SK-N-MC (cell line): ENCODE measurements around the gene GAK.

Source experiments
- DNase-seq: peaks from one replicate; pipeline ENCODE4 v3.0.0-alpha.2; 2011; ENCODE audit warnings: low read depth, low spot score
- H3K27ac ChIP-seq: fragments of 200-600 bp; sonication (generic); 2 replicates; pipeline ENCODE4 v1.5.1; 2016; ENCODE audit warnings: mixed run types
- H3K36me3 ChIP-seq: fragments of 200-600 bp; sonication (generic); 2 replicates; pipeline ENCODE4 v1.6.1; 2017; ENCODE audit warnings: antibody characterized with exemption, low read length, mixed read lengths; ENCODE audit not compliant: insufficient read depth
- H3K4me3 ChIP-seq: fragments of 200-600 bp; sonication (generic); 2 replicates; pipeline ENCODE4 v1.5.1; 2016
- H3K9ac ChIP-seq: fragments of 200-600 bp; sonication (generic); 2 replicates; pipeline ENCODE4 v1.8.0; 2017; ENCODE audit warnings: mixed run types, mixed read lengths; ENCODE audit not compliant: insufficient read length
- H3K9me3 ChIP-seq: fragments of 200-600 bp; sonication (generic); 2 replicates; pipeline ENCODE4 v1.6.1; 2017; ENCODE audit warnings: low read depth, mild to moderate bottlenecking, antibody characterized with exemption, low read length, moderate library complexity, mixed read lengths
- EZH2 ChIP-seq: fragments of 200-600 bp; sonication (generic); IDR thresholded peaks from one replicate; pipeline ENCODE4 v1.6.1; 2017; ENCODE audit warnings: antibody characterized with exemption
- FOXP2 ChIP-seq: optimal IDR thresholded peaks from 2 replicates; pipeline ENCODE3; 2011; ENCODE audit warnings: mild to moderate bottlenecking, moderate library complexity; ENCODE audit not compliant: insufficient read depth; ENCODE audit errors: extremely low read length, control extremely low read depth
- POLR2AphosphoS5 ChIP-seq: IDR thresholded peaks from 2 replicates; pipeline ENCODE4 v1.6.1; 2012; ENCODE audit warnings: mild to moderate bottlenecking, low read depth, low read length, borderline replicate concordance

GAK gene

GRCh38 chr4:915041-915474 is 17.1 kb downstream of the GAK start:
- H3K27ac ChIP-seq = no peak overlapping the region
- no peak for DNase-seq
- TF ChIP-seq EZH2 (no peak), POLR2AphosphoS5 (no peak)
- H3K4me3 ChIP-seq = no peak overlapping the region
- H3K9ac ChIP-seq = no peak overlapping the region
- H3K9me3 ChIP-seq = no peaks in the 10 kb centered on the region
- H3K36me3 ChIP-seq = peaks cover 3% of the 10 kb centered on the region; the same call in 1 of the 2 replicates

- Histone ChIP-seq H3K9ac (no peak overlapping the region), H3K27ac (no peak overlapping the region), H3K4me3 (no peak overlapping the region), H3K9me3 (no peaks in the 10 kb centered on the region), H3K36me3 (peaks cover 3% of the 10 kb centered on the region; the same call in 1 of the 2 replicates)
- TF ChIP-seq FOXP2 (no peak), POLR2AphosphoS5 (no peak), EZH2 (no peak)
- no peak for DNase-seq
Measured at GRCh38 chr4:914531-914930, 17.6 kb downstream of the GAK start.

GRCh38 chr4:913280-913618 is 18.9 kb downstream of the GAK start:
- DNase-seq = no peak
- Histone ChIP-seq H3K36me3 (peaks cover 1% of the 10 kb centered on the region; the same call in 1 of the 2 replicates), H3K9ac (no peak overlapping the region), H3K27ac (no peak overlapping the region; the same call in 1 of the 2 replicates), H3K4me3 (no peak overlapping the region), H3K9me3 (no peaks in the 10 kb centered on the region)
- TF ChIP-seq POLR2AphosphoS5 (no peak), FOXP2 (no peak), EZH2 (no peak)

- no peaks in the 10 kb centered on the region; the same call in 1 of the 2 replicates for H3K36me3 ChIP-seq
- no peak overlapping the region for H3K9ac ChIP-seq
- DNase-seq = no peak
- no peak overlapping the region for H3K27ac ChIP-seq
- H3K9me3 ChIP-seq = no peaks in the 10 kb centered on the region
- TF ChIP-seq FOXP2 (no peak), POLR2AphosphoS5 (no peak), EZH2 (no peak)
- no peak overlapping the region for H3K4me3 ChIP-seq
Measured at GRCh38 chr4:912548-913279, 19.4 kb downstream of the GAK start.

- H3K36me3 ChIP-seq = no peaks in the 10 kb centered on the region; the same call in 1 of the 2 replicates
- no peaks in the 10 kb centered on the region for H3K9me3 ChIP-seq
- no peak overlapping the region for H3K9ac ChIP-seq
- no peak overlapping the region for H3K4me3 ChIP-seq
- DNase-seq = no peak
- no peak overlapping the region for H3K27ac ChIP-seq
- TF ChIP-seq POLR2AphosphoS5 (no peak), FOXP2 (no peak), EZH2 (no peak)
Measured at GRCh38 chr4:911871-912490, 20.1 kb downstream of the GAK start.

- no peak overlapping the region for H3K27ac ChIP-seq
- no peaks in the 10 kb centered on the region for H3K9me3 ChIP-seq
- no peak for DNase-seq
- no peak overlapping the region for H3K4me3 ChIP-seq
- H3K9ac ChIP-seq = no peak overlapping the region
- TF ChIP-seq POLR2AphosphoS5 = no peak
- no peak for TF ChIP-seq FOXP2
- TF ChIP-seq EZH2 = no peak
- H3K36me3 ChIP-seq = no peaks in the 10 kb centered on the region; the same call in 1 of the 2 replicates
Measured at GRCh38 chr4:911221-911751, 20.8 kb downstream of the GAK start.

- no peak overlapping the region for H3K9ac ChIP-seq
- H3K9me3 ChIP-seq = no peaks in the 10 kb centered on the region
- H3K36me3 ChIP-seq = no peaks in the 10 kb centered on the region; the same call in 1 of the 2 replicates
- no peak overlapping the region for H3K27ac ChIP-seq
- no peak for DNase-seq
- TF ChIP-seq POLR2AphosphoS5 (no peak), EZH2 (no peak), FOXP2 (no peak)
- no peak overlapping the region for H3K4me3 ChIP-seq
Measured at GRCh38 chr4:910366-911091, 21.6 kb downstream of the GAK start.

- H3K36me3 ChIP-seq = no peaks in the 10 kb centered on the region; the same call in 1 of the 2 replicates
- no peak overlapping the region for H3K27ac ChIP-seq
- no peak for DNase-seq
Measured at GRCh38 chr4:909821-910220, 22.3 kb downstream of the GAK start.

More at GRCh38 chr4:909821-910220, 22.3 kb downstream of the GAK start:
- no peaks in the 10 kb centered on the region for H3K9me3 ChIP-seq
- no peak overlapping the region for H3K9ac ChIP-seq
- no peak overlapping the region for H3K4me3 ChIP-seq
- TF ChIP-seq EZH2 = no peak
